H9 (cell line): Measurements from ENCODE around the gene TP53INP2. TPM values are rescaled to one million over a fixed set of nuclear protein-coding genes. Genes with fewer than 3 reads are reported as not detected.

Experiments used
- DNase-seq: peaks from one replicate; pipeline ENCODE4 v3.0.0-alpha.2; 2017
- H2AFZ ChIP-seq: one replicate; pipeline ENCODE4 v1.6.1; 2013; ENCODE audit warnings: mild to moderate bottlenecking, low read length, control low read depth, moderate library complexity
- H2AK5ac ChIP-seq: 2 replicates; pipeline ENCODE4 v1.6.1; 2013; ENCODE audit warnings: low read length, control low read depth, mixed read lengths; ENCODE audit not compliant: insufficient read length
- H2BK120ac ChIP-seq: one replicate; pipeline ENCODE4 v1.6.1; 2013; ENCODE audit warnings: low read depth, mild to moderate bottlenecking, low read length, control low read depth, inconsistent platforms; ENCODE audit not compliant: poor library complexity, severe bottlenecking
- H2BK12ac ChIP-seq: 2 replicates; pipeline ENCODE4 v1.6.1; 2013; ENCODE audit warnings: low read length, control low read depth, mixed read lengths, low read depth; ENCODE audit not compliant: insufficient read length
- H2BK15ac ChIP-seq: 2 replicates; pipeline ENCODE4 v1.6.1; 2013; ENCODE audit warnings: low read depth, low read length, control low read depth
- H2BK20ac ChIP-seq: one replicate; pipeline ENCODE4 v1.6.1; 2013; ENCODE audit warnings: low read depth, mild to moderate bottlenecking, low read length, control low read depth, inconsistent platforms; ENCODE audit not compliant: poor library complexity, severe bottlenecking
- H2BK5ac ChIP-seq: 2 replicates; pipeline ENCODE4 v1.6.1; 2013; ENCODE audit warnings: low read length, control low read depth, mixed read lengths; ENCODE audit not compliant: insufficient read length
- H3K14ac ChIP-seq: 2 replicates; pipeline ENCODE4 v1.6.1; 2013; ENCODE audit warnings: low read length, control low read depth; ENCODE audit not compliant: insufficient read depth
- H3K18ac ChIP-seq: 2 replicates; pipeline ENCODE4 v1.6.1; 2013; ENCODE audit warnings: low read depth, mild to moderate bottlenecking, mixed read lengths, low read length, control low read depth; ENCODE audit not compliant: insufficient read length
- H3K23ac ChIP-seq: 2 replicates; pipeline ENCODE4 v1.6.1; 2013; ENCODE audit warnings: low read length, control low read depth, mixed read lengths, low read depth; ENCODE audit not compliant: insufficient read length
- H3K23me2 ChIP-seq: 2 replicates; pipeline ENCODE4 v1.6.1; 2013; ENCODE audit warnings: low read depth, mild to moderate bottlenecking, mixed read lengths, low read length, control low read depth; ENCODE audit not compliant: insufficient read length, poor library complexity, severe bottlenecking
- H3K27ac ChIP-seq: 2 replicates; pipeline ENCODE4 v1.5.1; 2013; ENCODE audit warnings: low read length, control low read depth, mixed read lengths, low read depth; ENCODE audit not compliant: insufficient read length
- H3K27me3 ChIP-seq: 2 replicates; pipeline ENCODE4 v1.6.1; 2013; ENCODE audit warnings: low read length, control low read depth, inconsistent platforms; ENCODE audit not compliant: insufficient read depth
- H3K4ac ChIP-seq: 2 replicates; pipeline ENCODE4 v1.6.1; 2013; ENCODE audit warnings: low read depth, mild to moderate bottlenecking, control low read depth, inconsistent platforms, low read length, moderate library complexity
- H3K4me1 ChIP-seq: 2 replicates; pipeline ENCODE4 v1.6.1; 2013; ENCODE audit warnings: low read length, control low read depth, inconsistent platforms; ENCODE audit not compliant: insufficient read depth
- H3K4me2 ChIP-seq: 2 replicates; pipeline ENCODE4 v1.6.1; 2013; ENCODE audit warnings: low read length, control low read depth, mixed read lengths; ENCODE audit not compliant: insufficient read length, insufficient read depth
- H3K56ac ChIP-seq: 2 replicates; pipeline ENCODE4 v1.6.1; 2013; ENCODE audit warnings: low read depth, mild to moderate bottlenecking, mixed read lengths, low read length, control low read depth; ENCODE audit not compliant: insufficient read length
- H3K79me1 ChIP-seq: 2 replicates; pipeline ENCODE4 v1.6.1; 2013; ENCODE audit warnings: low read depth, mild to moderate bottlenecking, moderate library complexity, low read length, control low read depth, inconsistent platforms; ENCODE audit not compliant: insufficient read depth, poor library complexity, severe bottlenecking
- H3K79me2 ChIP-seq: 2 replicates; pipeline ENCODE4 v1.6.1; 2013; ENCODE audit warnings: low read length, control low read depth, inconsistent platforms; ENCODE audit not compliant: insufficient read depth
- H3K9ac ChIP-seq: 2 replicates; pipeline ENCODE4 v1.6.1; 2013; ENCODE audit warnings: low read length, control low read depth, mixed read lengths; ENCODE audit not compliant: insufficient read length; ENCODE audit errors: extremely low read depth
- H3K9me3 ChIP-seq: one replicate; pipeline ENCODE4 v1.6.1; 2013; ENCODE audit warnings: low read depth, low read length, inconsistent platforms; ENCODE audit not compliant: control insufficient read depth
- H3T11ph ChIP-seq: one replicate; pipeline ENCODE4 v1.6.1; 2013; ENCODE audit warnings: mild to moderate bottlenecking, low read length, control low read depth, inconsistent platforms
- H4K20me1 ChIP-seq: one replicate; pipeline ENCODE4 v1.6.1; 2013; ENCODE audit not compliant: control insufficient read depth, insufficient read length, insufficient read depth
- H4K5ac ChIP-seq: 2 replicates; pipeline ENCODE4 v1.6.1; 2013; ENCODE audit warnings: low read depth, mild to moderate bottlenecking, mixed read lengths, low read length, control low read depth; ENCODE audit not compliant: insufficient read length
- H4K8ac ChIP-seq: replicated peaks from 2 replicates; pipeline ENCODE4 v1.6.1; 2013; ENCODE audit warnings: low read length, control low read depth, mixed read lengths, low read depth; ENCODE audit not compliant: insufficient read length
- H4K91ac ChIP-seq: 2 replicates; pipeline ENCODE4 v1.6.1; 2013; ENCODE audit warnings: low read depth, mild to moderate bottlenecking, moderate library complexity, mixed read lengths, low read length, control low read depth; ENCODE audit not compliant: insufficient read length
- H3K27ac Mint-ChIP-seq, 3 experiments: 2 replicates in 2 of 3; 3 replicates in 1 of 3; pipeline ENCODE4 v1.8.0; 2020 to 2021; ENCODE audit warnings: mixed read lengths in 3 of 3, mild to moderate bottlenecking in 1 of 3, moderate library complexity in 1 of 3
- H3K27me3 Mint-ChIP-seq: 2 replicates; pipeline ENCODE4 v1.8.0; 2021; ENCODE audit warnings: low read depth, mild to moderate bottlenecking, moderate library complexity, mixed read lengths
- H3K36me3 Mint-ChIP-seq, 3 experiments: 2 replicates in 2 of 3; 3 replicates in 1 of 3; pipeline ENCODE4 v1.8.0; 2020 to 2021; ENCODE audit warnings: low read depth in 3 of 3, mixed read lengths in 3 of 3; ENCODE audit not compliant: insufficient read depth in 1 of 3
- H3K4me1 Mint-ChIP-seq, 2 experiments: 2 replicates each; pipeline ENCODE4 v1.8.0; 2020; ENCODE audit warnings: mixed read lengths in 2 of 2
- H3K4me3 Mint-ChIP-seq, 2 experiments: 2 replicates in 1 of 2; 3 replicates in 1 of 2; pipeline ENCODE4 v1.8.0; 2020 to 2021; ENCODE audit warnings: mild to moderate bottlenecking in 2 of 2, mixed read lengths in 2 of 2, moderate library complexity in 1 of 2
- H3K9me3 Mint-ChIP-seq, 2 experiments: 2 replicates in 1 of 2; 3 replicates in 1 of 2; pipeline ENCODE4 v1.8.0; 2020; ENCODE audit warnings: mild to moderate bottlenecking in 2 of 2, mixed read lengths in 2 of 2, moderate library complexity in 1 of 2
- CTCF ChIP-seq: fragments of 200-600 bp; sonication (generic); conservative IDR thresholded peaks from 3 replicates; pipeline ENCODE4 v1.8.0; 2021; ENCODE audit warnings: antibody characterized with exemption, mild to moderate bottlenecking
- WGBS: extraction: QIAGEN DNeasy Blood & Tissue Kit; methylation state at CpG from one replicate; pipeline ENCODE4 v1.1.7; 2013; ENCODE audit warnings: missing lambda C conversion rate, low lambda C conversion rate, mixed read lengths; ENCODE audit not compliant: insufficient read length; ENCODE audit errors: extremely low coverage; 5-methylcytosine and 5-hydroxymethylcytosine counted together
- total RNA-seq: library from RNA; stranded (reverse); gene quantifications from 2 replicates; pipeline ENCODE4 v1.2.1, GENCODE V29; 2021

Gene TP53INP2
- total RNA-seq, 1 experiment from 2014 or later, result 8.0 TPM

- H3K9me3 Mint-ChIP-seq, result no peaks in the 10 kb centered on the region
- Histone ChIP-seq H2BK120ac (no peak overlapping the region), H3K4ac (no peak overlapping the region), H2BK20ac (no peak overlapping the region), H3K18ac (no peak overlapping the region), H4K5ac (no peak overlapping the region), H3K79me1 (no peaks in the 10 kb centered on the region), H3K9ac (no peak overlapping the region), H4K8ac (no peak overlapping the region), H3K79me2 (no peaks in the 10 kb centered on the region), H3K56ac (no peak overlapping the region), H3K23ac (no peak overlapping the region), H3T11ph (no peak overlapping the region), H3K14ac (no peak overlapping the region), H2BK5ac (no peak overlapping the region), H2BK12ac (no peak overlapping the region), H3K23me2 (peaks cover 15% of the 10 kb centered on the region), H4K20me1 (no peaks in the 10 kb centered on the region), H2AFZ (no peak overlapping the region), H3K27me3 (peaks cover 9% of the 10 kb centered on the region; the same call in 1 of the 2 replicates), H3K27ac (no peak overlapping the region), H3K9me3 (no peaks in the 10 kb centered on the region), H2BK15ac (no peak overlapping the region), H2AK5ac (no peak overlapping the region), H3K4me2 (no peak overlapping the region), H4K91ac (no peak overlapping the region), H3K4me1 (no peaks in the 10 kb centered on the region)
- H3K27ac Mint-ChIP-seq, result no peak overlapping the region
- DNase-seq, result no peak
- no CpG with 5 or more reads among the region's 5 CpGs for WGBS
- TF ChIP-seq CTCF, result no peak
- H3K27me3 Mint-ChIP-seq, result peaks cover 34% of the 10 kb centered on the region
- H3K4me3 Mint-ChIP-seq, result no peak overlapping the region
- peaks cover 12 to 17% of the 10 kb centered on the region in 2 experiments for H3K4me1 Mint-ChIP-seq
- peaks cover 0 to 21% (median 0%) of the 10 kb centered on the region in 3 experiments; a peak in 2 of 7 replicates for H3K36me3 Mint-ChIP-seq
These were observed 8.5 kb downstream of the TP53INP2 start for GRCh38 chr20:34712525-34713192.
